KBM-7 (cell line): ENCODE results near the gene MYH11.
"Not testable (repeated sequence)": the region's sequence is repeated elsewhere in the genome, so short reads cannot be mapped to it uniquely, and the experiment has no call there.

ENCODE experiments used
- DNase-seq: peaks from one replicate; pipeline ENCODE4 v3.0.0-alpha.2; 2015
- in situ Hi-C: fragments of 300-500 bp; cut with MboI; formaldehyde crosslinking; loops from 2 replicates; pipeline ENCODE4 v1.14.3; 2020; ENCODE audit warnings: low sequenced_read_pairs, low pct_unique_long_range_greater_than_20kb, mixed read lengths

The MYH11 gene

DNA sequence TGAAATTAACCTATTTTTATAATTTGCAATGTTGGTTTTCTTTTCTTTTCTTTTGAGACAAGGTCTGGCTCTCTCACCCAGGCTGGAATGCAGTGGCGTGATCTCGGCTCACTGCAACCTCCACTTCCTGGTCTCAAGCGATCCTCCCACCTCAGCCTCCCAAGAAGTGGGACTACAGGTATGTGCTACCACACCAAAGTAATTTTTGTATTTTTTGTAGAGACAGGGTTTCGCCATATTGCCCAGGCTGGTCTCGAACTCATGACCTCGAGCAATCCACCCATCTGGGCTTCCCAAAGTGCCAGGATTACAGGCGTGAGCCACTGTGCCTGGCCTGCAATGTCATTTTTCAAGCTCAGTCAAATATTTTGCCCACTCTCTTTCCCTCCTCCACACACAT is 36.0 kb downstream of the MYH11 start:
- no peak for DNase-seq
- in situ Hi-C loops = no loop called here

DNA sequence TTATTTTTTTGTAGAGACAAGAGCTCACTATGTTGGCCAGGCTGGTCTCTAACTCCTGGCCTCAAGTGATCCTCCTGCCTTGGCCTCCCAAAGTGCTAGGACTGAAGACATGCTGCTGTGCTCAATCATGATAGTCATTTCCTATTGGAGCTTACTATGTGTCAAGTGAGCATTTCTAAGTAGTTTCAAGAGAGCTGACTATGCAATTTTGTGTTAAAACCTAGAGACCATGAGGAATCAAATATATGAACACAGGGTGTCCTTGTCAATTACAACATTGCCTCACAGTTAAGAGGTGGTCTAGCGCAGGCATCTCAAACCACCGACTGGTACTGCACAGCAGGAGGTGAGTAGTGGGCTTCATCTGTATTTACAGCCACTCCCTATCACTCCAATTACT is 37.8 kb downstream of the MYH11 start:
- no peak for DNase-seq

DNA sequence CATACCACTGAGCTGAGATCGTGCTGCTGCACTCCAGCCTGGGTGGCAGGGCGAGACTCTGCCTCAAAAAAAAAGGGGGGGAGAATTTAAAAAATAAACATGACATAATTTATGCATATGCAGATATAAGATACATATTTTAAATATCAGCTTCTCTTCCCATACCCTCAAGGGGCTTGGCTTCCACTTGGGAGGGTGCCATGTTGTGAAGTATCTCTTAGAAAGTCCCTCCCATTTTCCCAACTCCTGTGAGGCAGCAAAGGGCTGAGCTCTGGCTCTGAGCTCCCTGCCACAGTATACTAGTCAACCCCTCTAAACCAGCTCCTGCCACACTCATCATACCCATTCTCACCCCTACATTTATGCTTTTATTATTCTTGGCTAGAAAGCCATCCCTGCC is 39.4 kb downstream of the MYH11 start:
- in situ Hi-C loops = no loop called here

More for the DNA sequence above, 37.8 kb downstream of the MYH11 start:
- in situ Hi-C loops = no loop called here

DNA sequence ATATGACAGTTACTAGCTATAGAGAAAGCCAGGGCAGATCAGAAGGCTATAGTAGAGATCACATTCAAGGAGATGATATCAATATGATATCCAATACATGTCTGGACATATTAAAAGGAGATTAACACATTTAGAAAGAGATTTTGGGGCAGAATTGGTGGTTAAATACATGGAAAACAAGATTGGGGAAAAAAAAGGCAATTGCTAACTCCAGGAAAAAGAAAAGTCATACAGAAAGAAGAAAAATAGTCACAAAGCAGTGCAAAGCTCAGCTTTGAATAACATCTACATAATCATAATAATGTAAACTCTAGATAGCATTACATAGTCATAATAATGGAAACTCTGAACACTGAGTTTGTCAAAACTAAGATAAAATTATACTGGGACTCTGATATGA is 40.6 kb downstream of the MYH11 start:
- in situ Hi-C loops = no loop called here

More for the DNA sequence above, 39.4 kb downstream of the MYH11 start:
- no peak for DNase-seq

DNA sequence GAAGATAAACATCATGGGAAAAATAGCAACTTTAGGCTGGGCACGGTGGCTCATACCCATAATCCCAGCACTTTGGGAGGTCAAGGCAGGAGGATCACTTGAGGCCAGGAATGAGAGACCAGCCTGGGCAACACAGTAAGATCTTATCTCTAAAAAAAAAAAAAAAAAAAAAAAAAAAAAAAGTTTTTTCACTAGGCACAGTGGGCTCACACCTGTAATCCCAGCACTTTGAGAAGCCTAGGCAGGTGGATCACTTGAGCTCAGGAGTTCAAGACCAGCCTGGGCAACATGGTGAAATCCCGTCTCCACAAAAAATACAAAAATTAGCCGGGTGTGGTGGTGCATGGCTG is 44.5 kb downstream of the MYH11 start:
- in situ Hi-C loops, DNase-seq: not testable (repeated sequence)

More for the DNA sequence above, 40.6 kb downstream of the MYH11 start:
- DNase-seq = no peak

DNA sequence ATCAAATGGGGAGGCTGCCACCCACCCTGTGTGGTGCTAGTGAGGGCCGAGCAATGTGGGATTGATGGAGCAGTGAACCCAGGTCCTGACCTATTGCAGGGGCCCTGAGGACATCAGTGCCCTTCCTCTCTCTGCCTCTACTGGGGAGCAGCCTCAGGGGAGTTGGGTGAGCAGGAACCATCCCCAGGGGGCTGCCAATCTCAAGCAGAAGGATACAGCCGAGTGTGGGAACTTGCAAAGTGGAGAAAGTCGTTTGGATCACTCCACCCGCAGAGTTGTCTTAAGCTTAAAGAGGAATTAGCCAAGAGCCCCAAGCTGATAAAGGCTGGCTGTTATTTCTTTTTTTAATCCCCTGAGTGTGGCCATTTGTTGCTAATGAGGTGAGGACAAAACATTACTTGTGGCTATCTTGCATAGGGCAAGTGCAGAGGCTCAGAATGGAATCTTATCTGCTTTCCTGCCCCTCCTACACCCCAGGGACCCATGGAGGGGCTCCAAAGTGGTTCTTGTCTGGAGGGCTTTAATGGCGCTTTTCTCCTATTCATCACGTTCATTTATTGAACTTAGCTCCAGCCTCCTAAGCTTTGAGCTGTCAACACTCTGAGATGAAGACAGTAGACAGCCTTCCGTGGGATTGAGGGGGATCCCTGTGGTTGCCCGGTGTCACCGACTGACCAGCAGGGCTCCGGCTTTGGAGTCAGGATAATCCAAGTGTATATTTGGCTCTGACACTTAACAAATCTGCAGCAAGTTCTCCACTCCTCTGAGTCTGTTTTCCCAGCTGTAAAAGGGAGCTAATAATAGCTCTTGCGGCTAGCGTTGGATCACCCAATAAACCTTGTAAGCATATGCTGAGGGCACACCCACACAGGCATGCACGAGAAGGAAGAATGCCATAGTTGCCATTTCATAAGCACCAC is 45.1 kb downstream of the MYH11 start:
- in situ Hi-C loops = no loop called here
- peak; percentile 81 for DNase-seq

DNA sequence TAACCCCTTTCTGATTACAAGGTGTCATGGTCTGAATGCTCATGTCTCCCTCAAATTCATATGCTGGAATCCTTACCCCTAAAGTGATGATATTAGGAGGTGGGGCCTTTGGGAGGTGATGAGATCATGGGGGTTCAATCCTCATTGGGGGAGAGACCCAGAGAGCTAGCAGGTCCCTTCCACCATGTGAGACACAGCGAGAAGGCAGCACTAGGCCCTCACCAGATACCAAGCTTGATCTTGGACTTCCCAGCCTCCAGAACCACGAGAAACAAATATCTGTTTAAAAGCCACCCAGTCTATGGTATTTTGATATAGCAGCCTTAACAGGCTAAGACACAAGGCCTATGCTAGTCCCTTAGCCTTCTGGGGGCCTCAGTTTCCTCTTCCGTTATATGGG is 45.9 kb downstream of the MYH11 start:
- in situ Hi-C loops = no loop called here
- no peak for DNase-seq

DNA sequence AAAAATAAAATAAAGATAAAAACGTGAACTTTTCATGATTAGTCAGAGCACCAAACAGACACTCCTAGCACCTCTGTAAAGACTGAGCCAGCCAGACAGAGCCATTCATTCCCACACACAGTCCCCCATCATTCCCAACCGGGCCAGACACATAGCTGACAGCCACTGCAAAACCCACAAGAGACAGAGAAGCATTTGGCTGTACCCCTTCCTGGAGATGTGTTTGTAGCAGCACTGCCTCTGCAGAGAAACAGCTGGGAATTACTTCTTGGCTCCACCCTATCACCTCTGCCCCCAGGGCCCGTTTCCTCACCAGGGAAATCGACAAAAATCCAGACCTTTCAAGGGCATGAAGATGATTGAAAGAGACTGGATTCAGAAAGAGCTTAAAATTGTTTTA is 46.4 kb downstream of the MYH11 start:
- in situ Hi-C loops = no loop called here
- DNase-seq = no peak

DNA sequence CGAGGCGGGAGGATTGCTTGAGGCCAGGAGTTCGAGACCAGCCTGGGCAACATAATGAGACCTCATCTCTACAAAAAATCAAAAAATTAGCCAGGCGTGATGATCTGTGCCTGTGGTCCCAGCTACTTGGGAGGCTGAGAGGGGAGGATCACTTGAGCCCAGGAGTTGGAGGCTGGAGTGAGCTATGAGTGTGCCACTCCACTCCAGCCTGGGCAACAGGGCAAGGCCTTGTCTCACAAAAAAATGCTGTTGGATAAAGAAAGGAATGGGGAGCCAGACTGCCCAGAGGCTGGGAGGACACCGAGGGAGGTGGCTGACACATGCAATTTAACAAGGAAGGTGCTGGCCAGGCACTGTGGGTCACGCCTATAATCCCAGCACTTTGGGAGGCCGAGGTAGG is 47.5 kb downstream of the MYH11 start:
- DNase-seq, in situ Hi-C loops: not testable (repeated sequence)

DNA sequence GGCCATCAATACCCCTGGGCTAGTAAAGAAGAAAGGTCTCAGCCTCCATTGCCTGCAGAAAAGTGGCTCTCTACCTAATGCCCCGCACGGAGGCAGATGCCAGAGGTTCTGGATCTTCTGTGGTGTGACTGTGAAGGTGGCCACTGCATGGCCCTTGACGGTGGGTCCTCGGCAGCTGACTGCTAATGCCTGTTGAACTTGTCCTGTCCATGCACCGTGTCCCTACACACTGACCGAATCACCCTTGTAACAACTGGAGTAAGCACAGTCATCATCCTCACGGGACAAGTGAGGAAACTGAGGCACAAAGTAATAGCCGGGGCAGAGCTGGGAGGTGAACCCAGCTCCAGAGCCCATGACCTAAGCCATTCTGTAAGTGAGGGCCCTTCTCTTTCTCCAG is 48.8 kb downstream of the MYH11 start:
- no peak for DNase-seq
- in situ Hi-C loops = no loop called here

DNA sequence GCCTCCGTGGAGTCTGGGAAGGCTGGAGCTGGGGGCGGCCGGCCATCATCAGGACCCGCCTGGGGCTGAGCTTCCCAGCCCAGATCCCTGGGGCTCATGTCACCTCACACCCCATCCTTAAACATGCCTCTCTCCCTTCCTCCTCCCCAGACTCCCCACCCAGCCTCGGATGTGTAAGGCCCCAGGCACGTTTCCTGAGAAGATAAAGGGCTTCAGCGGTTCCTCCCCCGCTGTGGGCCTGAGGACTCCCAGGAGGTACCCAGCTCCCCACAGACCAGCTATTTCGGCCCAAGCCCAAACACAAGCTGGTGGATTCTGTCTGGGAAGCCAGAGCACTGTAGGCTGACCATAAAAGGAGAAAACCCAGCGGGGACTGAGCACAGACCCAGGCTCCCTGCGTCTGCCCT is 49.2 kb downstream of the MYH11 start:
- in situ Hi-C loops = no loop called here
- no peak for DNase-seq

DNA sequence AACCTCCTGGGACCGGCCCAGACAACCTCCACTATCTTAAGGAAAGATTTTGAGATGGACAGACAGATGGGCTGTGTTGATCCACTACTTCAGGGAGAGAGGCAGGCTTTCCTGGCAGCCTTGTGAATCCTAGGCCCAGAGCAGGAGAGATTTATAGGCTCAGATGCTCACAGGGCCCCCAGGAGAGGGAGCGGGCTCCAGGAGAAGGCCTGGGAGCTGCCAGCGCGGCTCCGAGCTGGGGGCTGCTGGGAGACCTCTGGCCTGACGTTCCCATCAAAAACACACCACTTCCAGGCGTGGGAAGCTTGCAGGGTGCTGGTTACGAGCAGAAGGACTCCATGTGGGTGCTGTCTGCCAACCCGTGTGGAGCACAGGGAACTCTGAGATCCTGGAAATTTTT is 53.2 kb downstream of the MYH11 start:
- DNase-seq = no peak
- in situ Hi-C loops = no loop called here

DNA sequence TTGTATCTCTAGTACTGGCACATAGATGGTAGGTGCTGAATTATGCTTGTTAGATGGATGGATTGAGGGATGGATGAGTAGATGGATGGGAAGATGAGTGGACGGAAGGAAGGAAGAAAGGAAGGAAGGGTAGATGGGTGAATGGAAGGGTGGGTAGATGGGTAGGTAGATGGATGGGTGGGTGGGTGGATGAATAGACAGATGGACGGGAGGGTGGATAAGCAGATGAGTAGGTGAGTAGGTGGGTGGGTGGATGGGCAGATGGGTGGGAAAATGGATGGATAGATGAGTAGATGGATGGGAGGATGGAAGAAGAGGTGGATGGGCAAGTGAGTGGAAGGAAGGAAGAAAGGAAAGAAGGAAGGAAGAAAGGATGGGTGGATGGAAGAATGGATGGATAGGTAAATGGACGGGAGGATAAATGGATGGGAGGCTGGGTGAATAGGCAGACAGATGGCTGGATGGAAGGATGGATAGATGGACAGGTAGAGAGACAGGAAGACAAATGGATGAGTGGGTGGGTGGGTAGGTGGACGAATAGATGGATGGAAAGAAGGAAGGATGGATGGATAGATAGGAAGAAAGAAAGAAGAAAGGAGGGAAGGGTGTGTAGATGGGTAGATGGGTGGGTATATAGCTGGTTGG is 56.9 kb downstream of the MYH11 start:
- no peak for DNase-seq
- in situ Hi-C loops = no loop called here

DNA sequence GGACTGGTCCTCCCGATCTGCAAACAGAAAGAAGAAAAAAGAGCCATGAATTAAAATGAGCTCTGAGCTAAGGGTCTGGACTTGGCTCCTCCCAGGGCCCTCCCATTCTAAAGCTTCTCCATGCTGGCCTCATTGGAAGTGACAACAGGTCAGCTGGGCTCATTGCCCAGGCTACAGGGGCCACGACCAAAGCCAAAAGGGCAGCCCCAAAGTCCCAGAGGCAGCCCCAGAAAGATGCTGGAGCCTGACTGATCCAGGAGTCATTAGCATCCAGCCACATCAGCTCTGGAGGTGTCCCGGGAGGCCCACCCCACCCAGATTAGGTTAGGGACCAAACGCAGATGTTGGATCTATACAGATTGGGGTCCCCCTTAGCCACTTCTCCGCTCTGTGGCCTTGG is 58.2 kb downstream of the MYH11 start:
- DNase-seq = no peak
- in situ Hi-C loops = no loop called here

DNA sequence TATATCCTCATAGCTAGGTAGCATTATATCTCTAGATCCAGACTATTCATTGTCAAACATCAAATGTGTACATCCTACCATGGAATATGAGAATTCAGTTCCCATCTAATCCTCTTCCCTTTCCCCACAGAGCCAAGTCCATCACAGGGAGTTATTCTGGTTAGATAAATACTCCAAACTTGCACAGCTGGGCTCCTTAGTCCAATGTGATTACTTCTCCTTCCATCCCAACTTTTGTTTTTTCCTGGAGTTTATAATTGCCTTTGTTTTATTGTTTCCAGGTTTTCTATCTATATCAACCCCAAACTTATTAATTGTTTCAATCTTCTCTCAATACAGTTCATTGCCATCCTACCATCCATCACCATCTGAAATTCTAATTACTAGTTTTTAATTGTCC is 59.9 kb downstream of the MYH11 start:
- in situ Hi-C loops = no loop called here
- DNase-seq = no peak

DNA sequence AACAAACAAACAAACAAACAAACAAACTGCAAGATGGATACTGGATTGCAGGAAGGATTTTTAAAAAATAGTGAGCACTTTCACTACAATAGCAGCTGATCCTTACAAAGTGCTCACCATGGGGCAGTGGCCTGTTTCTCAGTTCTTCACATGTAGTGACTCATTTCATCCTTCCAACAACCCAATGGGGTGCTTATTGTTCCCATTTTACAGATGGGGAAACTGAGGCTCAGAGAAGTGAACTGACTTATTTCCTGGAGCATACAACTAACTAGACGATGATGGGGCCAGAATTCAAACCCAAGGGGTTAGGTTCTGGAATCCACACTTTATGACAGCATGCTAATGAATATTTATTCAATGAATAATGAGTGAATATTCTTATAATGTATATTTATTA is 61.2 kb downstream of the MYH11 start:
- no peak for DNase-seq
- in situ Hi-C loops = no loop called here

DNA sequence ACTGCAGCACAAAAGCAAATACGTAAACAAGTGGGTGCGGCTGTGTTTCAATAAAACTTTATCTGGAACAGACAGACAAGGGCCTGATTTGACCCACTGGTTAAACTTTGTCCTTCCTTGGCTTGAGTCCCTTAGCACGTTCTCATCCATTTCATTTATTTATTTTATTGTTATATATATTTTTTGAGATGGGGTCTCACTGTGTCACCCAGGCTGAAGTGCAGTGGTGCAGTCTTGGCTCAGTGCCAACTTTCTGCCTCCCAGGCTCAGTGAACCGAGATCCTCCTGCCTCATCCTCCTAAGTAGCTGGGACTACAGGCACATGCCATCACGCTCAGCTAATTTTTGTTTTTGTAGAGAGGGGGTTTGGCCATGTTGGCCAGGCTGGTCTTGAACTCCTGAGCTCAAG is 64.3 kb downstream of the MYH11 start:
- in situ Hi-C loops = no loop called here
- no peak for DNase-seq

DNA sequence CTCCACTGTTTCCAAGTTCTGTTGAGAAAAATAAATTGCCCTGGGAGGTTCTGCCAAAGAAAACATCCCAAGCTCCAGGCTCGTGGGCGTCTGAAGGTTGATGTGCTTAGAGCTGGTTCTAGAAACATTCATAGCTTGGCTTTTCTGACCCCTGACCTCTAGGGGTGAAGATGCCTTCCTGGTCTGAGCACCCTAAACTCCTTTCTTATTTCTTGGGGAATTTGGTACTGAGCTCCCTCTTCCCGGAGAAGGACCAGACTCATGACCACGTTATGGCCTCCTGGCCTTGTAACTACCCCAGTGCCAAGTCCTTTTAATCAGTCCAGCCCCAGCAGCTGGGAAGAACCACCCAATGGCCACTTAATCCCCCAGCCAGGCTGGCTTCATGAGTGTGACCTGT is 66.4 kb downstream of the MYH11 start:
- no peak for DNase-seq
- in situ Hi-C loops = no loop called here

DNA sequence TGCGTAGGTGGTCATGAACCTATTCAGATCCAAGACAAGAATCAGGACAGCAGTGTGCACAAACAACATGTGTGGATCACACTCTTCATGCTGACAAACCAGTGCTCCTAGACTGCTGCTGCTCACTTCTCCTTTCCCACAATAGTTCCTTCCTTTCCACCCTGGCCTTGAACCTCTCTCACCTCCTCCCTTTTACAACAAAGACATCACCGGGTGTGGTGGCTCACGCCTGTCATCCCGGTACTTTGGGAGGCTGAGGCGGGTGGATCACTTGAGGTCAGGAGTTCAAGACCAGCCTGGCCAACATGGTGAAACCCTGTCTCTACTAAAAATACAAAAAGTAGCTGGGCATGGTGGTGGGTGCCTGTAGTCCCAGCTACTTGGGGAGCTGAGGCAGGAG is 67.0 kb downstream of the MYH11 start:
- DNase-seq, in situ Hi-C loops: not testable (repeated sequence)

DNA sequence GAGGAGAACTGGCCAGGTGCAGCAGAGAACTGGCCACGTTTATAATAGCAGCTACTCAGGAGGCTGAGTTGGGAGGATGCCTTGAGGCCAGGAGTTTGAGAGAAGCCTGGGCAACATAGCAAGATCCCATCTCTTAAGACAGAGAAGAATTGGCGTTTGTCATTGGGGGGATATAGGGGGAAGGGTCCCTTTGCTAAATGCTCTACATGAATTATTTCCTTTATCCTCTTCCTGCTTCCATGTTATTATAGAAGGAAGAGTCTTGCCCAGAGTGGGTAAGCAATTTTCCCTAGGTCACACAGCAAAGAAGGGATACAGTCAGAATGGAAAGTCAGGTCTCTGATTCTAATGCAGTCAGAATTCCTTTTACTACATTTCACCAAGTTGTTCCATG is 68.0 kb downstream of the MYH11 start:
- in situ Hi-C loops = no loop called here
- no peak for DNase-seq

DNA sequence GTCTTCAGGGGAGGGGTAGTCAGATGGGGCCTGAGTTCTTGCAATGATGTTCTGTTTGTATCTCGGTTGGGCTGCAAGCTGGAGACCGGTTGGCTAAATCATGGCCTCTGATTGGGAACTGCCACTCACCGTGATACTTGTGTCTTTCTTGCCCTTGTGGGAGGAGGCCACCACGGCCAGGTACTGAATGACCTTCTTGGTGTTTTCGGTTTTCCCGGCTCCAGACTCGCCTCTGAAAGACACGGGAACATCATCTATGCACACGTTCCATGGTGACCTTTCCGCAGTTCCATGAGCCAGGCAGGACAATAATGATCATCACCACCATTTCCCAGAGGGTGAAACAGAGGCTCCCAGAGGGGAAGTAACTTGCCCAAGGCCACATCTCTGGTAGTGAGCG is 70.3 kb downstream of the MYH11 start:
- in situ Hi-C loops = no loop called here
- DNase-seq = no peak
